IMR-90 (cell line): Measurements from ENCODE around the gene BTG2. TPM values are rescaled to one million over a fixed set of nuclear protein-coding genes. Genes with fewer than 3 reads are reported as not detected.
A peak's percentile ranks its signal among the peaks of the same experiment; 100 is the strongest.

Source experiments
- ATAC-seq: fragments of 200-7000 bp; cut with Tn5 transposase; 2 replicates; pipeline ENCODE4 v1.9.1; 2020; ENCODE audit warnings: low read depth, mild to moderate bottlenecking, moderate library complexity
- BruUV-seq: library from RNA; stranded (reverse); fragments of 400-500 nt; replicated peaks from 2 replicates; lab custom pipeline; 2021; lab: Mats Ljungman, UMichigan
- CTCF ChIA-PET: fragments of 300-600 bp; formaldehyde crosslinking; extraction: SDS; loops from one replicate; lab custom pipeline; 2021; ENCODE audit warnings: antibody characterized with exemption; lab: Yijun Ruan, JAX
- POLR2A ChIA-PET: fragments of 300-600 bp; sonication (Branson Sonifier 250); formaldehyde crosslinking; loops from one replicate; lab custom pipeline; 2022; ENCODE audit warnings: antibody characterized with exemption; ENCODE audit not compliant: unreplicated experiment; lab: Charles Lee
- DNase-seq: peaks from one replicate; pipeline ENCODE4 v3.0.0; 2013
- H2AFZ ChIP-seq: replicated peaks from 2 replicates; pipeline ENCODE3; 2013; ENCODE audit warnings: low read length, mild to moderate bottlenecking; ENCODE audit not compliant: poor library complexity
- H2AK5ac ChIP-seq: 2 replicates; pipeline ENCODE4 v1.6.1; 2013; ENCODE audit warnings: low read depth, low read length, inconsistent platforms
- H2AK9ac ChIP-seq: replicated peaks from 2 replicates; pipeline ENCODE3; 2013; ENCODE audit warnings: mild to moderate bottlenecking, low read depth, low read length, moderate library complexity; ENCODE audit not compliant: poor library complexity
- H2BK120ac ChIP-seq: 2 replicates; pipeline ENCODE4 v1.6.1; 2013; ENCODE audit warnings: low read depth, low read length, inconsistent platforms
- H2BK15ac ChIP-seq: 3 replicates; pipeline ENCODE4 v1.6.1; 2013; ENCODE audit warnings: low read depth, low read length, inconsistent platforms
- H2BK20ac ChIP-seq: 2 replicates; pipeline ENCODE4 v1.6.1; 2013; ENCODE audit warnings: low read depth, mild to moderate bottlenecking, inconsistent platforms, low read length, moderate library complexity
- H2BK5ac ChIP-seq: 2 replicates; pipeline ENCODE4 v1.6.1; 2013; ENCODE audit warnings: mild to moderate bottlenecking, low read depth, low read length, inconsistent platforms; ENCODE audit not compliant: poor library complexity, severe bottlenecking
- H3K14ac ChIP-seq: replicated peaks from 2 replicates; pipeline ENCODE4 v1.6.1; 2013; ENCODE audit warnings: low read depth, low read length, inconsistent platforms
- H3K18ac ChIP-seq: 2 replicates; pipeline ENCODE4 v1.6.1; 2013; ENCODE audit warnings: low read depth, low read length, control low read depth
- H3K23ac ChIP-seq: 2 replicates; pipeline ENCODE4 v1.6.1; 2013; ENCODE audit warnings: low read depth, low read length, inconsistent platforms
- H3K27ac ChIP-seq: 2 replicates; pipeline ENCODE4 v1.5.1; 2013; ENCODE audit warnings: mild to moderate bottlenecking, control low read depth, low read length; ENCODE audit not compliant: insufficient read depth
- H3K27me3 ChIP-seq: 2 replicates; pipeline ENCODE4 v1.6.1; 2013; ENCODE audit warnings: low read length; ENCODE audit not compliant: control insufficient read depth, insufficient read depth
- H3K36me3 ChIP-seq: 2 replicates; pipeline ENCODE4 v1.6.1; 2013; ENCODE audit warnings: low read length, mixed read lengths; ENCODE audit not compliant: control insufficient read depth, insufficient read depth
- H3K4ac ChIP-seq: 2 replicates; pipeline ENCODE4 v1.6.1; 2013; ENCODE audit warnings: low read depth, low read length, inconsistent platforms
- H3K4me1 ChIP-seq: 2 replicates; pipeline ENCODE4 v1.6.1; 2013; ENCODE audit warnings: low read length, mixed read lengths; ENCODE audit not compliant: control insufficient read depth, insufficient read depth
- H3K4me2 ChIP-seq: 2 replicates; pipeline ENCODE4 v1.6.1; 2013; ENCODE audit warnings: low read depth, mild to moderate bottlenecking, control low read depth, low read length, moderate library complexity
- H3K4me3 ChIP-seq: 2 replicates; pipeline ENCODE4 v1.5.1; 2013; ENCODE audit warnings: low read depth, mild to moderate bottlenecking, control low read depth, low read length, moderate library complexity; ENCODE audit not compliant: insufficient read depth
- H3K56ac ChIP-seq: 2 replicates; pipeline ENCODE4 v1.6.1; 2013; ENCODE audit warnings: low read length, inconsistent platforms; ENCODE audit not compliant: insufficient read depth; ENCODE audit errors: extremely low read depth
- H3K79me1 ChIP-seq, 2 experiments: 2 replicates each; pipeline ENCODE4 v1.6.1; 2013; ENCODE audit warnings: low read length in 2 of 2, inconsistent platforms in 1 of 2, low read depth in 1 of 2
- H3K9ac ChIP-seq: 2 replicates; pipeline ENCODE4 v1.6.1; 2013; ENCODE audit warnings: low read depth, low read length, control low read depth
- H3K9me1 ChIP-seq: 2 replicates; pipeline ENCODE4 v1.6.1; 2013; ENCODE audit warnings: low read length, inconsistent platforms; ENCODE audit not compliant: insufficient read depth
- H3K9me3 ChIP-seq: 2 replicates; pipeline ENCODE4 v1.6.1; 2013; ENCODE audit warnings: low read length; ENCODE audit not compliant: control insufficient read depth, insufficient read depth
- H4K20me1 ChIP-seq: 2 replicates; pipeline ENCODE4 v1.6.1; 2013; ENCODE audit warnings: low read length, inconsistent platforms; ENCODE audit not compliant: insufficient read depth
- H4K5ac ChIP-seq: 2 replicates; pipeline ENCODE4 v1.6.1; 2013; ENCODE audit warnings: mild to moderate bottlenecking, low read depth, low read length, control low read depth
- H4K8ac ChIP-seq, 2 experiments: 2 replicates each; pipeline ENCODE4 v1.6.1; 2013; ENCODE audit warnings: low read depth in 2 of 2, low read length in 2 of 2, control low read depth in 1 of 2, inconsistent platforms in 1 of 2
- H4K91ac ChIP-seq: 2 replicates; pipeline ENCODE4 v1.6.1; 2013; ENCODE audit warnings: low read depth, low read length, inconsistent platforms; ENCODE audit not compliant: insufficient read depth
- FOS ChIP-seq: fragments of 150-350 bp; IDR thresholded peaks from 2 replicates; pipeline ENCODE4 v1.6.1; 2016; ENCODE audit warnings: low read depth, low read length
- RAD21 ChIP-seq: IDR thresholded peaks from 2 replicates; pipeline ENCODE4 v1.6.1; 2012; ENCODE audit warnings: low read length, improper control_type of control experiment
- WGBS, 2 experiments: methylation state at CpG; one replicate each; pipeline versions ENCODE4 v1.1.5 to v1.1.7; 2013; ENCODE audit warnings: missing lambda C conversion rate in 2 of 2; ENCODE audit not compliant: insufficient read length in 1 of 2; ENCODE audit errors: extremely low coverage in 2 of 2; 5-methylcytosine and 5-hydroxymethylcytosine counted together
- dilution Hi-C: fragments of 300-500 bp; cut with HindIII; formaldehyde crosslinking; loops from one replicate; pipeline ENCODE4 v1.14.3; 2018; ENCODE audit warnings: low sequenced_read_pairs; ENCODE audit not compliant: unreplicated experiment
- in situ Hi-C: fragments of 300-500 bp; cut with MboI; formaldehyde crosslinking; loops from 3 replicates; pipeline ENCODE4 v1.14.3; 2019; ENCODE audit warnings: low sequenced_read_pairs, inconsistent platforms, mixed read lengths
- intact Hi-C: fragments of 100-400 bp; cut with micrococcal nuclease; formaldehyde crosslinking; loops from 2 replicates; pipeline ENCODE4 v1.10.0; 2022
- polyA plus RNA-seq, 3 experiments: library from polyadenylated mRNA; depleted of rRNA; stranded (reverse); fragments of >200 nt; gene quantifications; 2 replicates each; pipeline ENCODE4 v1.2.3, GENCODE V29; 2012; ENCODE audit warnings: low replicate concordance in 1 of 3
- total RNA-seq: library from RNA; depleted of rRNA; stranded (reverse); fragments of >200 nt; gene quantifications from 2 replicates; pipeline ENCODE4 v1.2.3, GENCODE V29; 2012
- TF ChIP-seq, protein P1 (sequence below): conservative IDR thresholded peaks from 2 replicates; pipeline ENCODE4 v1.5.1; 2012; ENCODE audit warnings: mild to moderate bottlenecking, low read depth, low read length, improper control_type of control experiment

Gene BTG2
- total and polyA plus RNA-seq, 2 of the 4 experiments (the other 2 are of a cell fraction): 8.4 to 18.8 TPM

DNA sequence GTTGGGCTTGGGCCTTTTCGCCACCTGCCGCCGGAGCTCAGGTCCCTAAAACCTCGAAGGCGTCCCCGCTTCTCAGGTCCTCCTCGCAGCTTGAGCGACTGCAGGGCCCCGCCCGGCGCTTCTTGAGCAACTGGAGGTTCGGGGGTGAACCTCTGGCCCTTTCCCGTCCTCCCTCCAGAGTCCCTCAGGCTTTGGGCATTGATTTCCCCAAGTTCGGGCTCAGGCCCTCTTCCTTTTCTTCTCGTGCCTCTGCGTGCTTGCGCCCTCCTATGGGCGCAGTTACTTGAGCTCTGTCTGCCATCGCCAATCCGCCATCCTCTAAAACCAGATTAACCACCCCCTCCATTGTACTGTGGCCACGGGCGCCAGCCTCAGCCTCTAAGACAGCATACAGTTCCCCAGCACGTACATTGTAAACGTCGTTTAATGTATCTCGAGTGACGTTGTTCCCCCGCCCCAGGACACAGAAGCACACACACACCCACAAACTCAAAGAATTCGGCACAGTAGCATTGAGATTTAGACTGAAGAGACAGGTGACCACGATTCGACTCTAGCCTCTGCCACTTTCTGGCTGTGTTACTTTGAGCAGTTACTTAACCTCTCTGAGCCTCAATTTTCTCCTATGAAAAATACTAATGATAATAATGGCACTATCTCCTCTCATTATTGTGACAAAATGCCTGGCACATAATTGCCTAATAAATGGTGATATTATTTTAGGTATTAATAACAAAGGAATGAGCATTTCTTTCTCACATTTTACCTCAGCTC lies 22.6 kb downstream of the BTG2 start:
- no peak overlapping the region for H3K27ac ChIP-seq
- no peak overlapping the region for H2BK5ac ChIP-seq
- ATAC-seq: peak; percentile 59
- H4K20me1 ChIP-seq: no peaks in the 10 kb centered on the region
- 0% methylated on average over 12 of the region's 31 CpGs; no CpG with 5 or more reads in 1 of the 2 experiments for WGBS, 2 experiments
- H3K4me1 ChIP-seq: peaks cover 4% of the 10 kb centered on the region; the same call in 1 of the 2 replicates
- peak overlapping the region; percentile 87 for H2AFZ ChIP-seq
- peak; percentile 35; the same call in 1 of the 2 replicates for TF ChIP-seq RAD21
- TF ChIP-seq FOS: no peak
- TF ChIP-seq, protein P1, sequence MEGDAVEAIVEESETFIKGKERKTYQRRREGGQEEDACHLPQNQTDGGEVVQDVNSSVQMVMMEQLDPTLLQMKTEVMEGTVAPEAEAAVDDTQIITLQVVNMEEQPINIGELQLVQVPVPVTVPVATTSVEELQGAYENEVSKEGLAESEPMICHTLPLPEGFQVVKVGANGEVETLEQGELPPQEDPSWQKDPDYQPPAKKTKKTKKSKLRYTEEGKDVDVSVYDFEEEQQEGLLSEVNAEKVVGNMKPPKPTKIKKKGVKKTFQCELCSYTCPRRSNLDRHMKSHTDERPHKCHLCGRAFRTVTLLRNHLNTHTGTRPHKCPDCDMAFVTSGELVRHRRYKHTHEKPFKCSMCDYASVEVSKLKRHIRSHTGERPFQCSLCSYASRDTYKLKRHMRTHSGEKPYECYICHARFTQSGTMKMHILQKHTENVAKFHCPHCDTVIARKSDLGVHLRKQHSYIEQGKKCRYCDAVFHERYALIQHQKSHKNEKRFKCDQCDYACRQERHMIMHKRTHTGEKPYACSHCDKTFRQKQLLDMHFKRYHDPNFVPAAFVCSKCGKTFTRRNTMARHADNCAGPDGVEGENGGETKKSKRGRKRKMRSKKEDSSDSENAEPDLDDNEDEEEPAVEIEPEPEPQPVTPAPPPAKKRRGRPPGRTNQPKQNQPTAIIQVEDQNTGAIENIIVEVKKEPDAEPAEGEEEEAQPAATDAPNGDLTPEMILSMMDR: peak; percentile 44
- H4K8ac ChIP-seq: peak overlapping the region in 1 of 2 experiments; percentile 54; a peak in 2 of 4 replicates
- H3K9me3 ChIP-seq: no peaks in the 10 kb centered on the region
- H4K91ac ChIP-seq: no peak overlapping the region
- H3K4me3 ChIP-seq: peak overlapping the region; percentile 25
- peak overlapping the region; percentile 16; the same call in 1 of the 2 replicates for H2BK120ac ChIP-seq
- ChIA-PET CTCF (interaction anchor here (1.3 to 3.1 kb wide), 5 partner anchors 18 to 61 kb away, joined by 3 to 18 read pairs (median 5); no protein-coding TSS in a partner anchor), POLR2A (interaction anchor here (0.6 kb wide), 1 partner anchor 20 kb away, joined by 4 read pairs; no protein-coding TSS in a partner anchor)
- H3K14ac ChIP-seq: peak overlapping the region; percentile 45; the same call in 1 of the 2 replicates
- no TSS peak for BruUV-seq
- peak overlapping the region; percentile 25; the same call in 1 of the 2 replicates for H2AK5ac ChIP-seq
- H3K9me1 ChIP-seq: peaks cover 6% of the 10 kb centered on the region; the same call in 1 of the 2 replicates
- H3K56ac ChIP-seq: no peak overlapping the region
- no peaks in the 10 kb centered on the region for H3K36me3 ChIP-seq
- H2BK15ac ChIP-seq: no peak overlapping the region
- H4K5ac ChIP-seq: no peak overlapping the region; the same call in 1 of the 2 replicates
- peak; percentile 53 for DNase-seq
- H3K79me1 ChIP-seq: no peaks in the 10 kb centered on the region
- H3K9ac ChIP-seq: 0 out of 2 replicates have a peak overlapping the region, but pooled peaks have one; percentile 7
- H3K4me2 ChIP-seq: peak overlapping the region; percentile 69
- no peak overlapping the region; the same call in 1 of the 2 replicates for H3K18ac ChIP-seq
- peaks cover 53% of the 10 kb centered on the region for H3K27me3 ChIP-seq
- in situ Hi-C loops (no loop called here), dilution Hi-C loops (no loop called here), intact Hi-C loops (no loop called here)
- peak overlapping the region; percentile 83 for H2AK9ac ChIP-seq
- H3K23ac ChIP-seq: peak overlapping the region; percentile 52; the same call in 1 of the 2 replicates
- no peak overlapping the region for H2BK20ac ChIP-seq
- H3K4ac ChIP-seq: 0 out of 2 replicates have a peak overlapping the region, but pooled peaks have one; percentile 29
